G401 (cell line): ENCODE measurements around the gene CENPF. TPM values are rescaled to one million over a fixed set of nuclear protein-coding genes. Genes with fewer than 3 reads are reported as not detected.
"Not testable (repeated sequence)": the region's sequence is repeated elsewhere in the genome, so short reads cannot be mapped to it uniquely, and the experiment has no call there.

Experiments
- DNase-seq: peaks from one replicate; pipeline ENCODE4 v3.0.0-alpha.2; 2015; ENCODE audit warnings: low spot score
- in situ Hi-C: cut with HindIII; loops from 2 replicates; pipeline ENCODE4 v1.10.0; 2016; ENCODE audit warnings: low sequenced_read_pairs, mixed read lengths
- total RNA-seq: library from RNA; depleted of rRNA; stranded (reverse); fragments of >200 nt; shearing (Covaris generic); gene quantifications from 2 replicates; pipeline ENCODE4 v1.2.3, GENCODE V29; 2014; rRNA removed

Gene CENPF
- 43.2 and 160 TPM in 2 replicates for total RNA-seq

- peak; percentile 90 for DNase-seq
- in situ Hi-C loops, result no loop called here
Measured at GRCh38 chr1:214602764-214603657, at the start of gene CENPF. CENPF (plus strand) TSS chr1:214603195; CDS start chr1:214613755, 10,560 bp downstream.

- in situ Hi-C loops, result no loop called here
- no peak for DNase-seq
Measured at GRCh38 chr1:214557952-214558735, 44.9 kb upstream of the CENPF start.

- DNase-seq, result no peak
- in situ Hi-C loops, result no loop called here
Measured at GRCh38 chr1:214563881-214564280, 39.1 kb upstream of the CENPF start.

- DNase-seq, result no peak
- in situ Hi-C loops, result no loop called here
Measured at GRCh38 chr1:214565310-214565709, 37.7 kb upstream of the CENPF start.

GRCh38 chr1:214566158-214567104, 36.6 kb upstream of the CENPF start:
- no peak for DNase-seq
- in situ Hi-C loops, result no loop called here

- in situ Hi-C loops, result no loop called here
- no peak for DNase-seq
Measured at GRCh38 chr1:214567481-214567980, 35.5 kb upstream of the CENPF start.

- DNase-seq, result peak; percentile 36
- in situ Hi-C loops, result no loop called here
Measured at GRCh38 chr1:214568328-214568727, 34.7 kb upstream of the CENPF start.

- in situ Hi-C loops, result no loop called here
- DNase-seq, result no peak
Measured at GRCh38 chr1:214569357-214570004, 33.5 kb upstream of the CENPF start.

- in situ Hi-C loops, result no loop called here
- DNase-seq, result no peak
Measured at GRCh38 chr1:214570442-214570841, 32.6 kb upstream of the CENPF start.

- DNase-seq, result no peak
Measured at GRCh38 chr1:214571281-214571680, 31.7 kb upstream of the CENPF start.

GRCh38 chr1:214573386-214574318, 29.3 kb upstream of the CENPF start:
- in situ Hi-C loops, result no loop called here
- no peak for DNase-seq

More at GRCh38 chr1:214571281-214571680, 31.7 kb upstream of the CENPF start:
- in situ Hi-C loops, result no loop called here

GRCh38 chr1:214574598-214575411, 28.2 kb upstream of the CENPF start:
- DNase-seq, result no peak
- in situ Hi-C loops, result loop anchor here (25.0 kb wide), 1 partner anchor 238 kb away; no protein-coding TSS in a partner anchor

GRCh38 chr1:214576120-214576519, 26.9 kb upstream of the CENPF start:
- not testable (repeated sequence) for DNase-seq
- in situ Hi-C loops, result loop anchor here (25.0 kb wide), 1 partner anchor 239 kb away; no protein-coding TSS in a partner anchor

GRCh38 chr1:214579183-214579582, 23.8 kb upstream of the CENPF start:
- no peak for DNase-seq
- in situ Hi-C loops, result loop anchor here (25.0 kb wide), 1 partner anchor 242 kb away; no protein-coding TSS in a partner anchor

GRCh38 chr1:214581785-214582184, 21.2 kb upstream of the CENPF start:
- in situ Hi-C loops, result loop anchor here (5.0 to 25.0 kb wide), 2 partner anchors 144 to 244 kb away; no protein-coding TSS in a partner anchor
- DNase-seq, result no peak

GRCh38 chr1:214582289-214582891, 20.6 kb upstream of the CENPF start:
- in situ Hi-C loops, result loop anchor here (5.0 to 25.0 kb wide), 2 partner anchors 145 to 245 kb away; no protein-coding TSS in a partner anchor
- no peak for DNase-seq
